Sigmoid colon (tissue), 7 donors: ENCODE results near the gene ACTL8. TPM values are rescaled to one million over a fixed set of nuclear protein-coding genes. Genes with fewer than 3 reads are reported as not detected.

ENCODE experiments used
- DNase-seq: peaks from one replicate; pipeline ENCODE4 v3.0.0-alpha.2; 2019
- H3K27ac ChIP-seq, 4 donors: fragments of 200-600 bp; sonication (generic); one replicate each; pipeline ENCODE4 v1.5.1; 2016 to 2019; ENCODE audit warnings: mild to moderate bottlenecking in 1 of 4
- H3K27me3 ChIP-seq, 3 donors: fragments of 200-600 bp; sonication (generic); one replicate each; pipeline ENCODE4 v1.5.1; 2019; ENCODE audit warnings: mild to moderate bottlenecking in 1 of 3
- H3K36me3 ChIP-seq, 4 donors: fragments of 200-600 bp; sonication (generic); one replicate each; pipeline ENCODE4 v1.5.1; 2016 to 2019
- H3K4me1 ChIP-seq, 4 donors: fragments of 200-600 bp; sonication (generic); one replicate each; pipeline ENCODE4 v1.5.1; 2017 to 2019
- H3K4me3 ChIP-seq, 4 donors: fragments of 200-600 bp; sonication (generic); one replicate each; pipeline ENCODE4 v1.5.1; 2017 to 2019; ENCODE audit warnings: mild to moderate bottlenecking in 2 of 4, moderate library complexity in 1 of 4
- H3K9me3 ChIP-seq, 4 donors: fragments of 200-600 bp in 3 of 4; sonication (generic) in 3 of 4; one replicate each; pipeline versions ENCODE4 v1.5.1 to v1.6.1; 2013 to 2019
- CTCF ChIP-seq, 4 experiments: fragments of 450-650 bp in 3 of 4; fragments of 200-600 bp in 1 of 4; IDR thresholded peaks; one replicate each; pipeline ENCODE4 v1.5.1; 2016 to 2019; ENCODE audit warnings: antibody characterized with exemption in 4 of 4, mild to moderate bottlenecking in 3 of 4, moderate library complexity in 2 of 4
- EP300 ChIP-seq, 4 donors: sonication (generic); formaldehyde crosslinking; IDR thresholded peaks; one replicate each; pipeline ENCODE4 v1.6.1; 2017; ENCODE audit warnings: antibody characterized with exemption in 4 of 4
- POLR2A ChIP-seq, 2 donors: fragments of 450-650 bp; IDR thresholded peaks; one replicate each; pipeline ENCODE4 v1.6.1; 2016; ENCODE audit warnings: antibody characterized with exemption in 2 of 2, mild to moderate bottlenecking in 2 of 2, moderate library complexity in 2 of 2
- POLR2AphosphoS5 ChIP-seq, 4 donors: sonication (generic); formaldehyde crosslinking; IDR thresholded peaks; one replicate each; pipeline ENCODE4 v1.6.1; 2017; ENCODE audit warnings: antibody characterized with exemption in 4 of 4
- WGBS, 2 donors: extraction: QIAGEN DNeasy Blood & Tissue Kit; methylation state at CpG; one replicate each; pipeline ENCODE4 v1.1.7; 2013; 5-methylcytosine and 5-hydroxymethylcytosine counted together
- intact Hi-C: fragments of 100-400 bp; cut with DNase I; formaldehyde crosslinking; loops from one replicate; pipeline ENCODE4 v1.15.1; 2023
- polyA plus RNA-seq, 3 donors: library from polyadenylated mRNA; stranded (reverse); fragments of 200-250 nt; gene quantifications; one replicate each; pipeline ENCODE4 v1.2.3, GENCODE V29; 2013
- total RNA-seq, 4 donors: library from RNA; depleted of rRNA; stranded (reverse); fragments of >200 nt; gene quantifications; one replicate each; pipeline ENCODE4 v1.1.0, GENCODE V29; 2016
- donor health status: healthy with polysubstance abuse.
- donor health status: Bipolar disorder and iron deficiency.
- donor health status: healthy.

The ACTL8 gene
- total and polyA plus RNA-seq, 7 donors: 0.63 TPM; not detected in 6

GRCh38 chr1:17780916-17781315, 25.8 kb downstream of the ACTL8 start:
- H3K4me1 ChIP-seq: no peaks in the 10 kb centered on the region
- no peaks in the 10 kb centered on the region for H3K9me3 ChIP-seq
- no peak overlapping the region for H3K27ac ChIP-seq

GRCh38 chr1:17789926-17790325, 34.8 kb downstream of the ACTL8 start:
- Histone ChIP-seq H3K36me3 (no peaks in the 10 kb centered on the region), H3K4me3 (no peak overlapping the region), H3K4me1 (peaks cover 0 to 2% (median under 1%) of the 10 kb centered on the region in 4 donors), H3K27me3 (peaks cover 0 to 8% (median 0%) of the 10 kb centered on the region in 3 donors), H3K27ac (no peak overlapping the region), H3K9me3 (no peaks in the 10 kb centered on the region)
- DNase-seq: no peak
- 94 to 96% methylated on average over 5 of the region's 5 CpGs for WGBS, 2 donors
- intact Hi-C loops: no loop called here
- no peak for TF ChIP-seq POLR2A (IDR thresholded peaks at IDR 0.05)
- no peak for TF ChIP-seq CTCF (IDR thresholded peaks at IDR 0.05)
- TF ChIP-seq POLR2AphosphoS5 (IDR thresholded peaks at IDR 0.05): no peak
- no peak for TF ChIP-seq EP300 (IDR thresholded peaks at IDR 0.05)

More at GRCh38 chr1:17780916-17781315, 25.8 kb downstream of the ACTL8 start:
- DNase-seq: no peak
- Histone ChIP-seq H3K36me3 (no peaks in the 10 kb centered on the region), H3K4me3 (no peak overlapping the region), H3K27me3 (peaks cover 0 to 2% (median 0%) of the 10 kb centered on the region in 3 donors)
- no peak for TF ChIP-seq POLR2AphosphoS5 (IDR thresholded peaks at IDR 0.05)
- no peak for TF ChIP-seq EP300 (IDR thresholded peaks at IDR 0.05)
- TF ChIP-seq CTCF (IDR thresholded peaks at IDR 0.05): no peak
- TF ChIP-seq POLR2A (IDR thresholded peaks at IDR 0.05): no peak
- intact Hi-C loops: no loop called here
- 83 to 84% methylated on average over 4 of the region's 4 CpGs for WGBS, 2 donors

- 82% methylated on average over 4 of the region's 4 CpGs for WGBS, 2 donors
- H3K27ac ChIP-seq: no peak overlapping the region
- intact Hi-C loops: no loop called here
Measured at GRCh38 chr1:17790383-17791054, 35.4 kb downstream of the ACTL8 start.

GRCh38 chr1:17791055-17791390, 35.9 kb downstream of the ACTL8 start:
- Histone ChIP-seq H3K36me3 (no peaks in the 10 kb centered on the region), H3K27me3 (peaks cover 0 to 8% (median 0%) of the 10 kb centered on the region in 3 donors), H3K4me1 (peaks cover 0 to 13% (median 10%) of the 10 kb centered on the region in 4 donors), H3K9me3 (no peaks in the 10 kb centered on the region), H3K27ac (no peak overlapping the region), H3K4me3 (no peak overlapping the region)
- no peak for TF ChIP-seq EP300 (IDR thresholded peaks at IDR 0.05)
- no peak for TF ChIP-seq POLR2AphosphoS5 (IDR thresholded peaks at IDR 0.05)
- no peak for TF ChIP-seq CTCF (IDR thresholded peaks at IDR 0.05)
- TF ChIP-seq POLR2A (IDR thresholded peaks at IDR 0.05): no peak
- WGBS, 2 donors: 73 to 74% methylated on average over 9 of the region's 9 CpGs
- intact Hi-C loops: no loop called here
- no peak for DNase-seq

More at GRCh38 chr1:17790383-17791054, 35.4 kb downstream of the ACTL8 start:
- Histone ChIP-seq H3K4me1 (peaks cover 0 to 8% (median 6%) of the 10 kb centered on the region in 4 donors), H3K36me3 (no peaks in the 10 kb centered on the region), H3K9me3 (no peaks in the 10 kb centered on the region), H3K4me3 (no peak overlapping the region), H3K27me3 (peaks cover 0 to 8% (median 0%) of the 10 kb centered on the region in 3 donors)
- no peak for DNase-seq
- TF ChIP-seq POLR2AphosphoS5 (IDR thresholded peaks at IDR 0.05): no peak
- TF ChIP-seq POLR2A (IDR thresholded peaks at IDR 0.05): no peak
- TF ChIP-seq EP300 (IDR thresholded peaks at IDR 0.05): no peak
- no peak for TF ChIP-seq CTCF (IDR thresholded peaks at IDR 0.05)
